WI38 (cell line): ENCODE measurements around the gene TECPR1.
A peak's percentile ranks its signal among the peaks of the same experiment; 100 is the strongest.

ENCODE experiments used
- H3K4me3 ChIP-seq: 2 replicates; pipeline ENCODE4 v1.5.1; 2011; ENCODE audit warnings: low read depth, mild to moderate bottlenecking, control low read depth, low read length
- CTCF ChIP-seq: IDR thresholded peaks from 2 replicates; pipeline ENCODE4 v1.5.1; 2012; ENCODE audit warnings: low read depth, mild to moderate bottlenecking, control low read depth, low read length

TECPR1 gene

GRCh38 chr7:98283127-98283886 is 31.3 kb upstream of the TECPR1 start:
- TF ChIP-seq CTCF, result no peak
- H3K4me3 ChIP-seq, result peak overlapping the region; percentile 89

GRCh38 chr7:98282703-98283102 is 30.7 kb upstream of the TECPR1 start:
- TF ChIP-seq CTCF, result no peak
- peak overlapping the region; percentile 89 for H3K4me3 ChIP-seq

- H3K4me3 ChIP-seq, result peak overlapping the region; percentile 89
- TF ChIP-seq CTCF, result no peak
Observed at GRCh38 chr7:98281757-98282606, 29.9 kb upstream of the TECPR1 start.

GRCh38 chr7:98280791-98281756 is 29.0 kb upstream of the TECPR1 start, which contains the start of gene BRI3:
Gene BRI3, plus strand, starts transcription at chr7:98281686. Its CDS starts 110 bp downstream, at chr7:98281796.
- H3K4me3 ChIP-seq, result peak within 1 kb of the TSS; percentile 89
- no peak for TF ChIP-seq CTCF

- TF ChIP-seq CTCF, result no peak
- H3K4me3 ChIP-seq, result no peak overlapping the region
Observed at GRCh38 chr7:98280296-98280695, 28.3 kb upstream of the TECPR1 start.

- H3K4me3 ChIP-seq, result no peak overlapping the region
- no peak for TF ChIP-seq CTCF
Observed at GRCh38 chr7:98278936-98279335, 26.9 kb upstream of the TECPR1 start.
